NCI-H526 (cell line): ENCODE results near the gene KIR2DL4.
"Not testable (repeated sequence)": the region's sequence is repeated elsewhere in the genome, so short reads cannot be mapped to it uniquely, and the experiment has no call there.

Experiments
- DNase-seq, 2 experiments: peaks; one replicate each; lab custom pipeline; 2025; lab: John Stamatoyannopoulos, UW

KIR2DL4 gene

GRCh38 chr19:54804571-54804970 lies 1.2 kb downstream of the KIR2DL4 start:
- DNase-seq = no peak

GRCh38 chr19:54805665-54806515 lies 2.5 kb downstream of the KIR2DL4 start:
- no peak for DNase-seq

DNA sequence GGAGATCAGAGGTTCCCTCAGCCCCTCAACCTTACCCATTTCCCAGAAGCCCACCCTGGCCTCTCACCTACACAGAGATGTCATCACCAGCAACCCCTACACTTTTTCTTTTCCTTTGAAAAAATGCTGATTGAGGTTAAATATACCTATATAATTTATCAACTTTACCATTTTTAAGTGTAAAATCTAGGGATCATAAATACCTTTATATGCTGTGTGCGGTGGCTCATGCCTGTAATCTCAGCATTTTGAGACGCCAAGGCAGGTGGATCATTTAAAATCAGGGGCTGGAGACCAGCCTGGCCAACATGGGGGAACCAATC lies 3.1 kb downstream of the KIR2DL4 start:
- DNase-seq = no peak

- not testable (repeated sequence) for DNase-seq
Measured at GRCh38 chr19:54814571-54814970, 11.2 kb downstream of the KIR2DL4 start.

DNA sequence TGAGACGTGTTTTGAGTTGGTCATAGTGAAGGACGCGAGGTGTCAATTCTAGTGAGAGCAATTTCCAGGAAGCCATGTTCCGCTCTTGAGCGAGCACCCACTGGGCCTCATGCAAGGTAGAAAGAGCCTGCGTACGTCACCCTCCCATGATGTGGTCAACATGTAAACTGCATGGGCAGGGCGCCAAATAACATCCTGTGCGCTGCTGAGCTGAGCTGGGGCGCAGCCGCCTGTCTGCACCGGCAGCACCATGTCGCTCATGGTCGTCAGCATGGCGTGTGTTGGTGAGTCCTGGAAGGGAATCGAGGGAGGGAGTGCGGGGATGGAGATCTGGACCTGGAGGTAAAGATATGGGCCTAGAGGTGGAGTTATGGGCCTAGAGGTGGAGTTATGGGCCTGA lies 12.8 kb downstream of the KIR2DL4 start, which contains the start of gene KIR3DL1:
KIR3DL1 (plus strand) TSS at position 218 of the 400 bp plus-strand sequence.
- not testable (repeated sequence) for DNase-seq

- DNase-seq = no peak
Measured at GRCh38 chr19:54817670-54818536, 14.5 kb downstream of the KIR2DL4 start.

GRCh38 chr19:54824416-54824815 lies 21.0 kb downstream of the KIR2DL4 start:
- not testable (repeated sequence) for DNase-seq

DNA sequence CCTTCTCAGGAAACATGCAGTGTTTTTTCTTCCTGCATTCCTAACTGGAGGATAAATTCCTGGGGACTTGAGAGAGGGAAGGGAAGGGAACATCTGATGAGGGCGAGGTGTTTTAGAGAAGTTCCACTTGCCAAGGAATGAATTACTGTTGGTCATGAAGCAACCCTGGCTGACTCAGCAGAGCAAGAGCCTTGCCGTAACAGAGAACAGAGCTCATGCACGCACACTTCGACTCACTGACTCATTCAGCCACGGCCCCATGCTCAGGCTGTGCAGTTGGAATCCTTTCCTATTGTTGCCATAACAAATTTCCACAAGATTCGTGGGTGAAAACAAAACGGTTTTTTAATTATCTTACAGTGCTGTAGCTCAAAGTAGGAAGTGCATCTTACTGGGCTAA lies 21.9 kb downstream of the KIR2DL4 start:
- DNase-seq = not testable (repeated sequence)

- not testable (repeated sequence) for DNase-seq
Measured at GRCh38 chr19:54828064-54828463, 24.7 kb downstream of the KIR2DL4 start.

GRCh38 chr19:54832496-54832895 lies 29.1 kb downstream of the KIR2DL4 start, which contains the start of gene KIR2DS4:
TSS of gene KIR2DS4 (plus strand) at chr19:54832676.
- DNase-seq = not testable (repeated sequence)

GRCh38 chr19:54835126-54835525 lies 31.7 kb downstream of the KIR2DL4 start:
- DNase-seq = not testable (repeated sequence)

DNA sequence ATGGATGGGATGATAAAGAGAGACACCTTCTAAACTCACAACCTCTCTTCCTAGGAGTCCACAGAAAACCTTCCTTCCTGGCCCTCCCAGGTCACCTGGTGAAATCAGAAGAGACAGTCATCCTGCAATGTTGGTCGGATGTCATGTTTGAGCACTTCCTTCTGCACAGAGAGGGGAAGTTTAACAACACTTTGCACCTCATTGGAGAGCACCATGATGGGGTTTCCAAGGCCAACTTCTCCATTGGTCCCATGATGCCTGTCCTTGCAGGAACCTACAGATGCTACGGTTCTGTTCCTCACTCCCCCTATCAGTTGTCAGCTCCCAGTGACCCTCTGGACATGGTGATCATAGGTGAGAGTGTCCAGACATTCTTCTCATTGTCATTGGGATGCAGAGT lies 34.1 kb downstream of the KIR2DL4 start:
- DNase-seq = not testable (repeated sequence)

GRCh38 chr19:54843171-54843570 lies 39.8 kb downstream of the KIR2DL4 start:
- DNase-seq = not testable (repeated sequence)

- not testable (repeated sequence) for DNase-seq
Measured at GRCh38 chr19:54850061-54850640, 46.7 kb downstream of the KIR2DL4 start, which contains the start of gene KIR3DL2. TSS of gene KIR3DL2 (plus strand) at chr19:54850443. CDS start at chr19:54850476, 33 bp downstream.

DNA sequence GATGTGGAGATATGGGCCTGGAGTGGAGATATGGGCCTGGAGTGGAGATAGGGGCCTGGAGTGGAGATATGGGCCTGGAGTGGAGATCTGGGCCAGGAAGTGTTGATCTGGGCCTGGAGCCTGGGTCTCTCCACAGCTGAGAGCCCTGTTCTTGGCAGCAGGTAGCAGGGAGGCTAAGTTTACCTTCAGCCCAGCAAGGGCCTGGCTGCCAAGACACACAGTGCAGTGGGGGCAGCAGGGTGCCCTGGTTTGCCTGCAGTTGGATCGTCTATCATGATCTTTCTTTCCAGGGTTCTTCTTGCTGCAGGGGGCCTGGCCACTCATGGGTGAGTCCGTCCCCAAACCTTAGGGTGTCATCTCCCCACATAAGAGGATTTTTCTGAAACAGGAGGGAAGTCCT lies 47.5 kb downstream of the KIR2DL4 start:
- no peak for DNase-seq

- DNase-seq = no peak
Measured at GRCh38 chr19:54851353-54851752, 47.9 kb downstream of the KIR2DL4 start.

GRCh38 chr19:54855241-54855640 lies 51.8 kb downstream of the KIR2DL4 start:
- not testable (repeated sequence) for DNase-seq

DNA sequence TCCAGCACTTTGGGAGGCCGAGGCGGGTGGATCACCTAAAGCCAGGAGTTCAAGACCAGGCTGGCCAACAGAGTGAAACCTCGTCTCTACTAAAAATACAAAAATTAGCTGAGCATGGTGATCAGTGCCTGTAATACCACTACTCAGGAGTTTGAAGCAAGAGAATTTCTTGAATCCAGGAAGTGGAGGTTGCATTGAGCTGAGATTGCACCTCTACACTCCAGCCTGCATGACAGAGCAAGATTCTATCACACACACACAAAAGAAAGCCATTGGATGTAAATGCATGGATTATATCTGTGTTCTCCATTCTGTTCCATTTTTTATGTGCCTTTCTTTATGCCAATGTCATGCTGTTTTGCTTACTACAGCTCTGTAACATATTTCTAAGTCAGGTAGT lies 55.1 kb downstream of the KIR2DL4 start:
- DNase-seq = not testable (repeated sequence)

DNA sequence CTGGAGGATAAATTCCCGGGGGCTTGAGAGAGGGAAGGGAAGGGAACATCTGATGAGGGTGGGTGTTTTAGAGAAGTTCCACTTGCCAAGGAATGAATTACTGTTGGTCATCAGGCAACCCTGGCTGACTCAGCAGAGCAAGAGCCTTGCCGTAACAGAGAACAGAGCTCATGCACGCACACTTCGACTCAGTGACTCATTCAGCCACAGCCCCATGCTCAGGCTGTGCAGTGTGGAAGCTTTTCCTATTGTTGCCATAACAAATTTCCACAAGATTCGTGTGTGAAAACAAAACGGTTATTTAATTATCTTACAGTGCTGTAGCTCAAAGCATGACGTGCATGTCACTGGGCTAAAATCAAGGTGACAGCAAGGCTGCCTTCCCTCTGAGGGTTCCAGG lies 56.0 kb downstream of the KIR2DL4 start:
- not testable (repeated sequence) for DNase-seq

DNA sequence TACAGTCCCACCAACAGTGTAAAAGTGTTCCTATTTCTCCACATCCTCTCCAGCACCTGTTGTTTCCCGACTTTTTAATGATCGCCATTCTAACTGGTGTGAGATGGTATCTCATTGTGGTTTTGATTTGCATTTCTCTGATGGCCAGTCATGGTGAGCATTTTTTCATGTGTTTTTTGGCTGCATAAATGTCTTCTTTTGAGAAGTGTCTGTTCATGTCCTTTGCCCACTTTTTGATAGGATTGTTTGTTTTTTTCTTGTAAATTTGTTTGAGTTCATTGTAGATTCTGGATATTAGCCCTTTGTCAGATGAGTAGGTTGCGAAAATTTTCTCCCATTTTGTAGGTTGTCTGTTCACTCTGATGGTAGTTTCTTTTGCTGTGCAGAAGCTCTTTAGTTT lies 60.0 kb downstream of the KIR2DL4 start:
- DNase-seq = not testable (repeated sequence)
